HG02840 (cell line): ENCODE data around the gene WDR70.
"Not testable (repeated sequence)": the region's sequence is repeated elsewhere in the genome, so short reads cannot be mapped to it uniquely, and the experiment has no call there.

ENCODE experiments used
- ATAC-seq: cut with Tn5 transposase; IDR thresholded peaks from one replicate; pipeline ENCODE4 v1.9.1; 2021; ENCODE audit warnings: mild to moderate bottlenecking, moderate library complexity, moderate number of reproducible peaks; ENCODE audit not compliant: unreplicated experiment, low FRiP score

Gene WDR70

DNA sequence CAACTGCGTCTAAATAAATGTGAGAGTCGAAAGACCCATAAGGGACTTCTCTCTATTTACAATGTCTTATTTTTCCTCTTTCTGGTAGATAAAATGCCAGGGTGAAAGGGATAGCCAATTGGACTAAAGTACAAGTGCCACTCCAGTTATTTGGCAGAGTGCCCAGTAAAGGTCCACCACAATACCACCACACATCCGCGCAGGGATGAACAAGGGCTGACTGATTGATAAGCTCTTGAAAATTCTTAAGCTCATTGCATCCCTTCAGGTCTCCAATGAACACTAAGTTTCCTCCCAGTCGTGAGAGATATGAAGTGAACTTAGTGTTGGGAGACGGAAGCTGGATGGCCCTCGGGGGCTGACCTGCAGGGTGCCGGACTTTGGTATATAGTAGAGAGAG, 402.3 kb downstream of the WDR70 start:
- not testable (repeated sequence) for ATAC-seq

DNA sequence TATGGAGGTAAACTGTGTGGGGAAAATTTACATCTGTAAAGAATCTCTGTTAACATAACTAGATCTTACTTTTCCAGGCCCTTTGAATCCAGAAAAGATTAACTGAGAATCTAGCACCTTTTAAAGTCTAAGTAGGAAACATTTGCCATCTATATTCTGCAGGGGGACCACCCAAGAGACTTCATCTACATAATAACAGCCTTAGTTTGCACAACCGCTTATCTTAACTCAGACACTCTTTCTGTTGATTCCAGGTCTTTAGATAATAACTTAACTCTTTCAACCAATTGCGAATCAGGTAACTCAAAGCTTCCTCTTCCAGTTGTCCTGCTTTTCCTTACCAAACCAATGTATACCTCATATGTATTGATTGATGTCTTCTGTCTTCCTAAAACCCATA, 407.3 kb downstream of the WDR70 start:
- no peak for ATAC-seq

- no peak for ATAC-seq
These were observed 407.9 kb downstream of the WDR70 start for GRCh38 chr5:37786862-37787519.

GRCh38 chr5:37787742-37788141, 408.6 kb downstream of the WDR70 start:
- ATAC-seq, result no peak

DNA sequence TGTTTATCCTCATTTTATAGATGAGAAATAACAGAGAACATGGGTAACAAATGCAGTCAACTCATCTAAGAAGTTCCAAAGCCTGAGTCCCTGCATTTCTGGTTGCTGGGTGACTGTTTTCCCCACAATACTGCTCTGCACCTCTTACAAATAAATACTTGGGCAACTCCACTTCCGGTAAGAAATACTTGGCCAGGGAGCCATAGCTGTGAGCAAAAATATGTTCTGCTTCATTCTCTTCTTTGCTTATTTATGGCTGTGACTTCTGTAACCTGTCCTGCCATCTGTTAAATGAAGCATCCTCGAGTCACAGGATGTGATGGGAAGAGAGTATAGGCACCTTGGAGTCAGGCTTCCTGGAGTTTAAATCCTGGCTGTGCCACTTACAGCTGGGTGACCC, 410.9 kb downstream of the WDR70 start:
- ATAC-seq, result no peak

DNA sequence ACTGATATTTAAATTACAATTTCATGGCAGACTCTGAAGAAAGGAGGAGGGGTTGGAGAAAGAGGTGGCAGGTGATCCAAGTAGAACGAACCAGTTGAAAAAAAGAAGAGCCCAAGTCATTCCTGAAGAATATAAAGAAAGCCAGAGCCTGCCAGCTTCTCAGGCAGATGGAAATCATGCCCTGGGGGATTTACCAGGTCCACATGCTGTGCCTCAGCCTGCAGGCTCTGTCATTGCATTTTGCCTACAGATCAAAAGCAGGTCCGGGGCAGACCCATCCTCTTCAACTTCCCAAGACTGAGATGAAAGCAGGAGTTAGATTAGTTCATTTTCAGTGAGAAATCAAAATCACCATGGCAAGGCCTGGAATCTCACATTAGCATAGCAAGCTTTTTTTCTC, 412.2 kb downstream of the WDR70 start:
- ATAC-seq, result no peak

DNA sequence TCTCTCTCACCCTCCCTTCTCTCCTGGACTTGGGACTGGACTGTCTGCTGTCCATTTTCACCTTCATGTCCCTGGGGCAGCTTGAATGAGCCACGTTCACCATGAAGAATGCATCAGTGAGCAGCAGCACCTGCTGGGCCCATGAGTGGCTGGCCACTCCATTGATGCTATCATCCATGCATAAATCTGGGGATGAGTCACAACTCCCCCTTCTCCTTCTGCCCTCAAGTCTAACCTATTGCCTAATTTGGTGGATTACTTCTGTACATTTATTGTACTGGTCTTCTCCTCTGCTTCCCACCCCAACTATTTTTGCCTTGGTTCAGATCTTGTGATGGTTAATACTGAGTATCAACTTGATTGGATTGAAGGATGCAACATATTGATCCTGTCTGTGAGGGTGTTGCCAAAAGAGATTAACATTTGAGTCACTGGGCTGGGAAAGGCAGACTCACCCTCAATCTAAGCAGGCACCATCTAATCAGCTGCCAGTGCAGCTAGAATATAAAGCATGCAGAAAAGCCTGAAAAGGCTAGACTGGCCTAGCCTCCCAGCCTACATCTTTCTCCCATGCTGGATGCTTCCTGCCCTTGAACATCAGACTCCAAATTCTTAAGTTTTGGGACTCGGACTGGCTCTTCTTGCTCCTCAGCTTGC, 414.0 kb downstream of the WDR70 start:
- ATAC-seq, result no peak

DNA sequence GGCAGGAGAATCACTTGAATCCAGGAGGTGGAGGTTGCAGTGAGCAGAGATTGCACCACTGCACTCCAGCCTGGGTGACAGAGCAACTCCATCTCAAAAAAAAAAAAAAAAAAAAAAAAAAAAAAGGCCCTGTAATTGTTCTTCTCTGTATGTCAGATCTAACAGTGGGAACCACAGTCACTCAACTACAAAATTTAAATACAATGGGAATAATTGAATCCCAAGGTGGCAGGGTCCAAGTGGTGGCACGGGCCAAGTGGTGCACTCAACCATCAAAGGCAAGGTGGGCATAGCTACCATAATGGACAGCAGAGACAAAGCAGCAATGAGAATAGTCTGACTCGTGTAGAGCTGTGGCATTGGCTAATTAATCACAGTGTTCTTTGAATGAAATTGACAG, 416.2 kb downstream of the WDR70 start:
- ATAC-seq, result not testable (repeated sequence)

DNA sequence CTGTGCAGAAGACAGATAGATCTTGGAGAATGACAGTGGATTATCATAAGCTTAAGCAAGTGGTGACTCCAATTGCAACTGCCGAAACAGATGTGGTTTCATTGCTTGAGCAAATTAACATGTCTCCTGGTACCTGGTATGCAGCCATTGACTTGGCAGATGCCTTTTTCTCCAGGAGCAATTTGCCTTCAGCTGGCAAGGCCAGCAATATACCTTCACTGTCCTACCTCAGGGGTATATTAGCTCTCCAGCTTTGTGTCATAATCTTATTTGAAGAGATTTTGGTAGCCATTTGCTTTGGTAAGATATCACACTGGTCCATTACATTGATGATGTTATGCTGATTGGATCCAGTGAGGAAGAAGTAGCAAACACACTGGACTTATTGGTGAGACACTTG, 417.3 kb downstream of the WDR70 start:
- ATAC-seq, result not testable (repeated sequence)

DNA sequence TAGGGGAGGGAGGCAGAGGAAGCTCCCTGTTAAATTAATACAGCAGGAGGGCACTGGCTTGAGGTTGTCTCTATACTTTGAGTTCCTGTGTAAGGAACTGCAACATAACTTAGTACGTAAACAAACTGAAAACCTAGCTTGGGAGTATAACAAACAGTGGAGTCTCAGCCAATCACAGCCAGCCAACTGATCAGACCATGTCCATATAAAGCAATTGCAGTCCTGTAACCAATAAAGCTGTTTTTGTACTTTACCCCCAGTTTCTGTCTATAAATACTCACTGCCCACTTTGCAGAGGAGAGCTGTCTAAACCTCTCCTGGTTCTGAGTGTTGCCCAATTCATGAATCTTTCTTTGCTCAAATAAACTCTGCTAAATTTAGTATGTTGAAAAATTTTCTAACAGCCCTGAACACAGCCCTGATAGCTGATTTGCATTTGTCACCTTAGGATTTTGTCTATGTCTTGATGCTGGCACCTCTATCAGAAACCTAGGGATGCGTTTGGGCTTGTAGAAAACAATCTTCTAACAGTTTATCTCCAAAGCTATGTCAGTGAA, 420.8 kb downstream of the WDR70 start:
- ATAC-seq, result no peak

GRCh38 chr5:37801521-37801920, 422.4 kb downstream of the WDR70 start:
- no peak for ATAC-seq
